HL-60 (cell line): ENCODE data around the gene PICK1.

Source experiments
- CTCF ChIP-seq: IDR thresholded peaks from one replicate; pipeline ENCODE4 v1.5.1; 2011; ENCODE audit warnings: low read length, control low read depth, inconsistent platforms; ENCODE audit not compliant: insufficient read depth
- GABPA ChIP-seq: IDR thresholded peaks from 2 replicates; pipeline ENCODE4 v1.6.1; 2012; ENCODE audit warnings: low read depth
- POLR2AphosphoS5 ChIP-seq: IDR thresholded peaks from 2 replicates; pipeline ENCODE4 v1.6.1; 2012; ENCODE audit warnings: low read depth
- REST ChIP-seq: IDR thresholded peaks from 2 replicates; pipeline ENCODE4 v1.6.1; 2012; ENCODE audit warnings: low read depth; ENCODE audit not compliant: insufficient replicate concordance

GRCh38 chr22:38120359-38121110, 63.3 kb downstream of the PICK1 start:
- TF ChIP-seq CTCF (no peak), POLR2AphosphoS5 (no peak), GABPA (no peak), REST (no peak)
